HEK293 (cell line): ENCODE data around the gene EYA2.

ENCODE experiments used
- ATF2 ChIP-seq: fragments of 450-650 bp; formaldehyde crosslinking; IDR thresholded peaks from 2 replicates; pipeline ENCODE4 v1.5.1; 2016; ENCODE audit warnings: missing biosample characterization, missing genetic modification characterization, low read depth
- CTCF ChIP-seq: fragments of 450-650 bp; formaldehyde crosslinking; IDR thresholded peaks from 2 replicates; pipeline ENCODE4 v1.5.1; 2016; ENCODE audit warnings: missing biosample characterization, missing genetic modification characterization
- RBAK ChIP-seq: fragments of 450-650 bp; formaldehyde crosslinking; IDR thresholded peaks from 2 replicates; pipeline ENCODE4 v1.5.1; 2016; ENCODE audit warnings: missing biosample characterization, missing genetic modification characterization
- TCF7L2 ChIP-seq: IDR thresholded peaks from 2 replicates; pipeline ENCODE4 v1.6.1; 2011; ENCODE audit warnings: low read depth, mild to moderate bottlenecking, inconsistent platforms, low read length, moderate library complexity, borderline replicate concordance
- YY1 ChIP-seq: fragments of 450-650 bp; formaldehyde crosslinking; IDR thresholded peaks from 2 replicates; pipeline ENCODE4 v1.5.1; 2018; ENCODE audit warnings: missing biosample characterization, missing genetic modification characterization
- ZBTB21 ChIP-seq: fragments of 450-650 bp; formaldehyde crosslinking; IDR thresholded peaks from 2 replicates; pipeline ENCODE4 v1.5.1; 2017; ENCODE audit warnings: missing biosample characterization, missing genetic modification characterization
- ZBTB6 ChIP-seq: fragments of 450-650 bp; formaldehyde crosslinking; IDR thresholded peaks from 2 replicates; pipeline ENCODE4 v1.5.1; 2017; ENCODE audit warnings: missing biosample characterization, missing genetic modification characterization
- ZNF211 ChIP-seq: fragments of 450-650 bp; formaldehyde crosslinking; IDR thresholded peaks from 2 replicates; pipeline ENCODE4 v1.5.1; 2016; ENCODE audit warnings: low read depth, missing biosample characterization, missing genetic modification characterization
- ZNF24 ChIP-seq: fragments of 450-650 bp; formaldehyde crosslinking; IDR thresholded peaks from 2 replicates; pipeline ENCODE4 v1.5.1; 2016; ENCODE audit warnings: missing biosample characterization, missing genetic modification characterization
- ZNF274 ChIP-seq, 2 experiments: fragments of 200-500 bp in 1 of 2; fragments of 450-650 bp in 1 of 2; sonication (Bioruptor generic) in 1 of 2; formaldehyde crosslinking in 1 of 2; IDR thresholded peaks; 2 replicates each; pipeline versions ENCODE4 v1.5.1 to v1.6.1; 2014 to 2016; ENCODE audit warnings: borderline replicate concordance in 1 of 2, inconsistent platforms in 1 of 2, low read length in 1 of 2, missing biosample characterization in 1 of 2, missing genetic modification characterization in 1 of 2
- ZNF488 ChIP-seq: fragments of 450-650 bp; formaldehyde crosslinking; IDR thresholded peaks from 2 replicates; pipeline ENCODE4 v1.5.1; 2016; ENCODE audit warnings: missing biosample characterization, missing genetic modification characterization

- TF ChIP-seq ZBTB21 (no peak), CTCF (tag by site-specific recombination) (no peak), ZNF24 (no peak), ZNF211 (tag by site-specific recombination) (no peak), ATF2 (tag by site-specific recombination) (no peak), ZNF274 (IDR thresholded peaks at IDR 0.05; ENCODE audit: low read length) (no peak), ZNF274 (tag by site-specific recombination; IDR thresholded peaks at IDR 0.05; ENCODE audit: borderline replicate concordance) (no peak), RBAK (no peak), YY1 (tag by site-specific recombination) (no peak), ZNF488 (no peak), TCF7L2 (no peak), ZBTB6 (tag by site-specific recombination) (no peak)
These were observed 49.4 kb downstream of the EYA2 start for GRCh38 chr20:46943861-46944591.
